HK-2 (cell line): Measurements from ENCODE around the gene ZNF669.

Experiments
- DNase-seq: peaks from one replicate; pipeline ENCODE4 v3.0.0-alpha.2; 2018; ENCODE audit not compliant: unreplicated experiment

Gene ZNF669

DNA sequence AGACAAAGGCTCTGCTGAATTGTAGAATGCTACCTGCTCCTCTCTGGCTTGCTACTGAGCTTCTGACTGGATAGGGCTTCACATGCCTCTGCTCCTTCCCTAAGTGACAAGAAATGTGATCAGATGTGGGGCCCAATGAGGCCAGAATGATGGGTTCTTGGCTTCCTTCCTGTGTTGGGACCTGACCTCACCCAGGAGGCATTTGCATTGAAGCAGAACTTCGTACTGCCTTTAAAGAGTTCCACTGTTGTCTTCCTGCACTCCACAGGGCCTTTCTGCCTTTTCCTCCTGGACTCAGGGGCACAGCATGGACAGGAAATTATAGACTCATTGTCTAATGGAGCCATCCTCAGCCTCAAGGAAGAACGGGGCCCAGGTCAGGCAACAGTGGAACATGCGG lies 39.9 kb downstream of the ZNF669 start:
- no peak for DNase-seq

DNA sequence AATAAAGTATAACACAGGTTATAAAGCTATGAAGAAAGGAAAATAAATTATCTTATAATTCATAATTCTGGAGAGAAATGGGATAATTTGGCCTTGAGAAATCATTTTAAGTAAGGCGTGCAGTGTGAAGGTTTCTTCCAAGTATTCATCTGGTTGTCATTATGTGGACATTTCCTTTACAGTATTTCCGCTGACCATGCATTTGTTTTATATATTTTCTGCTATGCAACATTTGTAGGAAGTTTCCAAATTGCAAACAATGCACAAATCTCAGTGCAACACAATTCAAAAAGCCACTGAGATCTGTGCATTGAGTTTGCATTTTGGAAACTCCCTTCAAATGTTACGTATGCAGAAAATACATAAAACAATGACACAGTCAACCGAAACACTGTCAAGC lies 43.4 kb downstream of the ZNF669 start:
- DNase-seq = no peak

DNA sequence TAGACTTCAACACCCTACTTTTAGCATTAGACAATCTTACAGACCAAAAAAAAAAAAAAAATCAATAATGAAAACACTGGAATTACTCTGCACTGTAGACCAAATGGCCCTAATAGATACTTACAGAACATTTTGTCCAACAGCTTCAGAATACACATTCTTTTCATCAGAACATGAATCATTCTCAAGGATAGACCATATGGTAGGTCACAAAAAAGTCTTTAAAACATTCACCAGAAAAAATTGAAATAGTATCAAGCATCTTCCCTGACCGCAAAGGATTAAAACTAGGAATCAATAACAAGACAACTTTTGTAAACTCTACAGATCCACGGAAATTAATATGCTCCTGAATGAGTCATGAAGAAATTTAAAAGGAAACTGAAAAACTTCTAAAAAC lies 48.1 kb downstream of the ZNF669 start:
- no peak for DNase-seq

DNA sequence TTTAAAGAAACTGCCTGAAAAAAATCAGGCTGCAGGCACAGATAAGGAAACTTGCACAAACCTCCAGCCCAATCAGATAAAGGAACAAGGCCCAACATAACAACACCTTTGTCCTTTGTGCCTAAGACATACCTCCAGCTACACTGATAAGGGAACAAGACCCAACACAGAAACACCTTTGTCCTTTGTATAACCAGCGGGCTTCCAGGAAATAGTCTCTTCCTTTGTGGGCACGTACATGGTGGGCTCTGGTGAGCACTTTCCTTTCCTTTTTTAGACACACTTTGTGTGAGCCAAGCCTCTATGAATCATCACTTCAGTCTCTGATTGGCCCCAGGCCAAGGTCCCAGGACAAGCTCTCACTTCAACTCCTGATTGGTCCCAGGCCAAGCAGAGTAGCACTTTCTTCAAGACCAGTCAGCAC lies 49.2 kb downstream of the ZNF669 start:
- peak; percentile 12 for DNase-seq
